ENCODE data around the gene RPL37.

DNA sequence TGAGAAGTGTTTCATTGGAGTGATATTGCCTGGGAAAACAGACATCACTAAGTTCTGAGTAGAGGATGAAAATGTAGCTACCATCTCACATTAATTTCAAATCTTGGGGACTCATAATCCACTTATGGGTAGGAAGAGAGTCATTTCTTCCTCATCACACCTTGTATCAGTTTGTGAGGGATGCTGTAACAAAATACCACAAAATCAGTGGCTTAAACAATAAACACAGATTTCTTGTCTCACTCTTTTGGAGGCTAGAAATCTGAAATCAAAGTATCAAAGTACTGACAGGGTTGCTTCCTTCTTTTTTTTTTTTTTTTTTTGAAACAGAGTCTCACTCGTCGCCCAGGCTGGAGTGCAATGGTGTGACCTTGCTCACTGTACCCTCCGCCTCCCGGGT is 9.5 kb upstream of the RPL37 start:
- TF ChIP-seq POLR2A (IDR thresholded peaks at IDR 0.05; ENCODE audit: low read length) (no peak), GATA1 (IDR thresholded peaks at IDR 0.05; ENCODE audit: low read depth, low read length) (no peak)

All from erythroblast (primary cell).